ENCODE results near the gene C12orf42. TPM values are rescaled to one million over a fixed set of nuclear protein-coding genes. Genes with fewer than 3 reads are reported as not detected.

Gene C12orf42
- total RNA-seq, 2 experiments from 2014 or later = 3.9 to 4.8 TPM

GRCh38 chr12:103391103-103391502, 104.7 kb downstream of the C12orf42 start:
- Histone ChIP-seq H3K36me3 (ENCODE audit: insufficient read depth, low read length) (no peaks in the 10 kb centered on the region), H3K4me1 (ENCODE audit: insufficient read depth, low read length) (no peaks in the 10 kb centered on the region), H3K27me3 (ENCODE audit: control insufficient read depth in 1 of 2, insufficient read depth in 2 of 2, low read length in 2 of 2) (no peaks in the 10 kb centered on the region), H3K4me3 (ENCODE audit: low read length) (no peak overlapping the region), H3K9me3 (ENCODE audit: control insufficient read depth in 1 of 2, insufficient read depth in 1 of 2, low read length in 2 of 2) (peaks cover 0 to 3% of the 10 kb centered on the region in 2 experiments), H3K27ac (ENCODE audit: low read depth in 1 of 2, low read length in 2 of 2) (no peak overlapping the region)
- no peak overlapping the region for H3K27ac Mint-ChIP-seq
- intact Hi-C loops (cut with DNase I, micrococcal nuclease) = no loop called here
- no peaks in the 10 kb centered on the region for H3K4me1 Mint-ChIP-seq (ENCODE audit: low read depth)
- TF ChIP-seq CTCF (IDR thresholded peaks at IDR 0.05) = no peak
- POLR2A ChIA-PET = no interaction called here
- no peaks in the 10 kb centered on the region for H3K36me3 Mint-ChIP-seq (ENCODE audit: low read depth)
- H3K9me3 Mint-ChIP-seq = no peaks in the 10 kb centered on the region
- H3K27me3 Mint-ChIP-seq = no peaks in the 10 kb centered on the region
- ATAC-seq (ENCODE audit: poor library complexity) (no peak), DNase-seq (no peak)
- CTCF ChIA-PET = interaction anchor here (0.5 kb wide), 1 partner anchor 190 kb away, joined by 3 read pairs; no protein-coding TSS in a partner anchor
- H3K4me3 Mint-ChIP-seq = no peak overlapping the region

GRCh38 chr12:103387385-103387784, 108.4 kb downstream of the C12orf42 start:
- Histone ChIP-seq H3K27ac (ENCODE audit: low read depth in 1 of 2, low read length in 2 of 2) (no peak overlapping the region), H3K4me3 (ENCODE audit: low read length) (no peak overlapping the region), H3K9me3 (ENCODE audit: control insufficient read depth in 1 of 2, insufficient read depth in 1 of 2, low read length in 2 of 2) (no peaks in the 10 kb centered on the region), H3K36me3 (ENCODE audit: insufficient read depth, low read length) (no peaks in the 10 kb centered on the region), H3K27me3 (ENCODE audit: control insufficient read depth in 1 of 2, insufficient read depth in 2 of 2, low read length in 2 of 2) (no peaks in the 10 kb centered on the region), H3K4me1 (ENCODE audit: insufficient read depth, low read length) (no peaks in the 10 kb centered on the region)
- Mint-ChIP-seq H3K9me3 (no peaks in the 10 kb centered on the region), H3K27ac (no peak overlapping the region), H3K27me3 (no peaks in the 10 kb centered on the region), H3K4me3 (no peak overlapping the region), H3K36me3 (ENCODE audit: low read depth) (no peaks in the 10 kb centered on the region), H3K4me1 (ENCODE audit: low read depth) (no peaks in the 10 kb centered on the region)
- ChIA-PET CTCF (no interaction called here), POLR2A (interaction anchor here (0.6 kb wide), 1 partner anchor 302 kb away, joined by 3 read pairs; no protein-coding TSS in a partner anchor)
- intact Hi-C loops (cut with DNase I, micrococcal nuclease) = no loop called here
- ATAC-seq (ENCODE audit: poor library complexity) (no peak), DNase-seq (no peak)
- TF ChIP-seq CTCF (IDR thresholded peaks at IDR 0.05) = no peak

- Histone ChIP-seq H3K4me1 (ENCODE audit: insufficient read depth, low read length) (no peaks in the 10 kb centered on the region), H3K27ac (ENCODE audit: low read depth in 1 of 2, low read length in 2 of 2) (no peak overlapping the region), H3K4me3 (ENCODE audit: low read length) (no peak overlapping the region), H3K27me3 (ENCODE audit: control insufficient read depth in 1 of 2, insufficient read depth in 2 of 2, low read length in 2 of 2) (no peaks in the 10 kb centered on the region), H3K36me3 (ENCODE audit: insufficient read depth, low read length) (no peaks in the 10 kb centered on the region), H3K9me3 (ENCODE audit: control insufficient read depth in 1 of 2, insufficient read depth in 1 of 2, low read length in 2 of 2) (peaks cover 0 to 2% of the 10 kb centered on the region in 2 experiments)
- H3K27me3 Mint-ChIP-seq = no peaks in the 10 kb centered on the region
- DNase-seq = no peak
- TF ChIP-seq CTCF (IDR thresholded peaks at IDR 0.05) = no peak
- H3K4me3 Mint-ChIP-seq = no peak overlapping the region
- no peaks in the 10 kb centered on the region for H3K9me3 Mint-ChIP-seq
- ATAC-seq (ENCODE audit: poor library complexity) = no peak
- ChIA-PET CTCF (no interaction called here), POLR2A (no interaction called here)
- intact Hi-C loops (cut with DNase I, micrococcal nuclease) = no loop called here
- H3K27ac Mint-ChIP-seq = no peak overlapping the region
- H3K4me1 Mint-ChIP-seq (ENCODE audit: low read depth) = no peaks in the 10 kb centered on the region
- no peaks in the 10 kb centered on the region for H3K36me3 Mint-ChIP-seq (ENCODE audit: low read depth)
Measured at GRCh38 chr12:103386451-103386850, 109.3 kb downstream of the C12orf42 start.
